ENCODE results near the gene SARS2.

GRCh38 chr19:38891771-38892170 is 38.8 kb downstream of the SARS2 start:
- TF ChIP-seq CTCF (IDR thresholded peaks at IDR 0.05) (no peak), POLR2A (IDR thresholded peaks at IDR 0.05) (no peak)
